B cell (primary cell): Measurements from ENCODE around the gene ALPL. TPM values are rescaled to one million over a fixed set of nuclear protein-coding genes. Genes with fewer than 3 reads are reported as not detected.

Experiments
- ATAC-seq: fragments of 200-7000 bp; cut with Tn5 transposase; one replicate; pipeline ENCODE4 v1.10.0; 2021; ENCODE audit warnings: low read depth, mild to moderate bottlenecking, moderate number of reproducible peaks, moderate library complexity
- CTCF ChIA-PET: fragments of 350-600 bp; sonication (Branson Sonifier 250); formaldehyde crosslinking; loops from one replicate; lab custom pipeline; 2021; ENCODE audit warnings: antibody characterized with exemption, inconsistent platforms; lab: Charles Lee
- POLR2A ChIA-PET: fragments of 350-600 bp; sonication (Branson Sonifier 250); formaldehyde crosslinking; loops from one replicate; lab custom pipeline; 2021; ENCODE audit warnings: antibody characterized with exemption; lab: Charles Lee
- DNase-seq: peaks from one replicate; pipeline ENCODE4 v3.0.0; 2013
- H2AFZ ChIP-seq: 2 replicates; pipeline ENCODE4 v1.6.1; 2012; ENCODE audit warnings: mild to moderate bottlenecking, low read depth, low read length; ENCODE audit not compliant: insufficient read depth, poor library complexity, severe bottlenecking
- H3K27ac ChIP-seq, 2 donors: 1 replicate in 1 of 2; 2 replicates in 1 of 2; pipeline ENCODE4 v1.5.1; 2012 to 2013; ENCODE audit warnings: low read length in 2 of 2, mild to moderate bottlenecking in 2 of 2, moderate library complexity in 1 of 2
- H3K27me3 ChIP-seq, 4 experiments: fragments of 200-600 bp in 1 of 4; sonication (generic) in 1 of 4; replicated peaks in 1 of 4; 1 replicate in 2 of 4; 2 replicates in 2 of 4; pipeline versions ENCODE4 v1.6.1 to v1.7.0; 2013 to 2016; ENCODE audit warnings: low read length in 3 of 4, mild to moderate bottlenecking in 2 of 4, mixed read lengths in 1 of 4, moderate library complexity in 1 of 4; ENCODE audit not compliant: insufficient read depth in 4 of 4, control insufficient read depth in 3 of 4; ENCODE audit errors: control extremely low read depth in 1 of 4
- H3K36me3 ChIP-seq, 2 experiments: replicated peaks in 1 of 2; 1 replicate in 1 of 2; 2 replicates in 1 of 2; pipeline versions ENCODE4 v1.6.1 to v1.7.1; 2013; ENCODE audit warnings: low read length in 1 of 2; ENCODE audit not compliant: insufficient read depth in 2 of 2, control insufficient read depth in 1 of 2; ENCODE audit errors: control extremely low read depth in 1 of 2, extremely low read depth in 1 of 2
- H3K4me1 ChIP-seq, 2 donors: fragments of 200-600 bp in 1 of 2; sonication (generic) in 1 of 2; 1 replicate in 1 of 2; 2 replicates in 1 of 2; pipeline versions ENCODE4 v1.5.1 to v1.6.1; 2013 to 2017; ENCODE audit warnings: low read length in 2 of 2; ENCODE audit not compliant: control insufficient read depth in 2 of 2, insufficient read depth in 2 of 2
- H3K4me2 ChIP-seq: replicated peaks from 2 replicates; pipeline ENCODE3; 2012; ENCODE audit warnings: mild to moderate bottlenecking, low read depth, low read length; ENCODE audit not compliant: poor library complexity, severe bottlenecking
- H3K4me3 ChIP-seq, 5 experiments: fragments of 200-600 bp in 1 of 5; sonication (generic) in 1 of 5; 1 replicate in 3 of 5; 2 replicates in 2 of 5; pipeline versions ENCODE4 v1.5.1 to v1.7.0; 2011 to 2016; ENCODE audit warnings: low read length in 4 of 5, mild to moderate bottlenecking in 4 of 5, low read depth in 2 of 5, control low read depth in 1 of 5, moderate library complexity in 1 of 5; ENCODE audit not compliant: insufficient read depth in 1 of 5; ENCODE audit errors: control extremely low read depth in 1 of 5, extremely low read depth in 1 of 5
- H3K79me2 ChIP-seq: fragments of 200-600 bp; sonication (generic); one replicate; pipeline ENCODE4 v1.6.0; 2016; ENCODE audit warnings: low read length; ENCODE audit not compliant: control insufficient read depth, insufficient read depth
- H3K9ac ChIP-seq: fragments of 200-600 bp; sonication (generic); 2 replicates; pipeline ENCODE4 v1.6.1; 2017; ENCODE audit warnings: mild to moderate bottlenecking, low read length, moderate library complexity
- H3K9me3 ChIP-seq, 3 donors: one replicate each; pipeline versions ENCODE4 v1.6.1 to v1.7.1; 2013; ENCODE audit warnings: low read length in 2 of 3; ENCODE audit not compliant: control insufficient read depth in 2 of 3, insufficient read depth in 1 of 3; ENCODE audit errors: control extremely low read depth in 1 of 3
- H4K20me1 ChIP-seq: 2 replicates; pipeline ENCODE4 v1.6.0; 2012; ENCODE audit warnings: mild to moderate bottlenecking, low read length; ENCODE audit not compliant: insufficient read depth, control insufficient read depth, poor library complexity, severe bottlenecking
- H3K27ac Mint-ChIP-seq: one replicate; pipeline ENCODE4 v1.8.0; 2021; ENCODE audit warnings: mixed read lengths
- H3K27me3 Mint-ChIP-seq: one replicate; pipeline ENCODE4 v1.8.0; 2021; ENCODE audit warnings: mixed read lengths
- H3K4me1 Mint-ChIP-seq: one replicate; pipeline ENCODE4 v1.8.0; 2021; ENCODE audit warnings: mixed read lengths
- H3K4me3 Mint-ChIP-seq: one replicate; pipeline ENCODE4 v1.8.0; 2021; ENCODE audit warnings: mixed read lengths
- H3K9me3 Mint-ChIP-seq: one replicate; pipeline ENCODE4 v1.8.0; 2022; ENCODE audit warnings: mixed read lengths; ENCODE audit not compliant: insufficient read depth
- EZH2 ChIP-seq: IDR thresholded peaks from 2 replicates; pipeline ENCODE4 v1.6.1; 2012; ENCODE audit warnings: borderline replicate concordance, low read depth, mild to moderate bottlenecking, moderate library complexity, low read length; ENCODE audit not compliant: insufficient read depth, poor library complexity, severe bottlenecking
- WGBS: methylation state at CpG from one replicate; pipeline ENCODE4 v1.1.5; 2013; ENCODE audit warnings: missing lambda C conversion rate; ENCODE audit not compliant: insufficient coverage; 5-methylcytosine and 5-hydroxymethylcytosine counted together
- intact Hi-C: fragments of 100-400 bp; cut with micrococcal nuclease; formaldehyde crosslinking; loops from one replicate; pipeline ENCODE4 v1.10.0; 2022
- polyA plus RNA-seq: library from polyadenylated mRNA; depleted of rRNA; stranded (reverse); fragments of >200 nt; gene quantifications from 2 replicates; pipeline ENCODE4 v1.2.3, GENCODE V29; 2012
- total RNA-seq, 2 donors: library from RNA; stranded (reverse); fragments of 120-200 nt in 1 of 2; gene quantifications; 1 replicate in 1 of 2; 2 replicates in 1 of 2; pipeline versions ENCODE4 v1.2.3 to v1.2.4, GENCODE V29; 2013 to 2022
- TF ChIP-seq, protein P1 (sequence below): fragments of 200-600 bp; IDR thresholded peaks from one replicate; pipeline ENCODE4 v1.8.0; 2022; ENCODE audit warnings: antibody characterized with exemption, mild to moderate bottlenecking

Gene ALPL
- total and polyA plus RNA-seq, 2 donors (not counting 1 experiment from before 2014, with no cell fraction given), result 1.6 to 12.2 TPM

DNA sequence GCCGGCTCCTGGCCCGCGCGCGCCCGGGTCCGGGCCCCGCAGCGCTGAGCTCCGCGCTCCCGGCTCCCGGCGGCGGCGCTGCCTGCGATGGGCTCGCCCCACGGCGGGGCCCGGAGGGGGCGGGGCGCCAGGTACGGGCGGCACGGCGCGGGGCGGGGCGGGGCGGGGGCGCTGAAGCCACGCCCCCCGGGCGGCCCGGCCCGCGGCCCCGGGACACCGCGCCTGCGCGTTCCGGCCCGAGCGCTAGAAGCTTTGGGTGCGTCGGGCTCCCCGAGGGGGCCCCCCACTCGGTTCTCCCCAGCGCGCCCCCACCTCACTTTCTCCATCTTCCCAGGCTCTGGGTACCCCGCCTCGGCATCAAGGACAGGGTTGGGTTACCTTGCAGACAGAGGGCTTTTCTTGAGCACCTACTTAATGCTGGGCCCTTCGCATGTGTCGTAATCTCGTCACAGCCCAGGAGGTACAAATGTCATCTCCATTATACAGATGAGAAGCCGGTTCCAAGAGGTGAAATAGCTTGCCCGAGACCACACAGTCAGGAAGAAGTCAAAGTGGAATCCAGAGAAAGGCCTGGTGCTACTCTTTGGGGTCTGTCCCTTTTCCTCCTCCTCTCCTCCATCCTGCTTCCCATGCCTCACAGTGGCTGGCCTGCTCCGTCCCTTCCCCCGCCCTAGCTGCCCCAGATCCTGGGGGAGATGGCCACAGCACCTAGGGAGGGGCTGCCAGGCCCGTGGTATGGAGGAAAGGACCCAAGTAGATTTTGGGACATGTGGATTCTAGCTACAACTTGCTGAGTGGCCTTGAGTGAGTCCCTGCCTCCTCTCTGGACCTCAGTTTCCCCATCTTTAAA, 113.5 kb downstream of the ALPL start:
- Histone ChIP-seq H3K4me3 (peak overlapping the region in 1 of 5 experiments; percentile 9), H3K27ac (no peak overlapping the region), H3K4me1 (peaks cover 0 to 9% of the 10 kb centered on the region in 2 donors), H3K4me2 (peak overlapping the region; percentile 58), H3K27me3 (peaks cover 0 to 31% (median 9%) of the 10 kb centered on the region in 4 experiments), H3K36me3 (no peaks in the 10 kb centered on the region), H3K9me3 (no peaks in the 10 kb centered on the region), H2AFZ (no peak overlapping the region), H3K79me2 (no peaks in the 10 kb centered on the region), H3K9ac (no peak overlapping the region), H4K20me1 (no peaks in the 10 kb centered on the region)
- 11% methylated on average over 62 of the region's 62 CpGs for WGBS
- peaks cover 11% of the 10 kb centered on the region for H3K4me1 Mint-ChIP-seq
- ATAC-seq (peak; percentile 78), DNase-seq (peak; percentile 55)
- CTCF ChIA-PET, result no interaction called here
- intact Hi-C loops, result no loop called here
- peak overlapping the region; percentile 83 for H3K4me3 Mint-ChIP-seq
- H3K9me3 Mint-ChIP-seq, result no peaks in the 10 kb centered on the region
- TF ChIP-seq EZH2, result no peak
- TF ChIP-seq, protein P1, sequence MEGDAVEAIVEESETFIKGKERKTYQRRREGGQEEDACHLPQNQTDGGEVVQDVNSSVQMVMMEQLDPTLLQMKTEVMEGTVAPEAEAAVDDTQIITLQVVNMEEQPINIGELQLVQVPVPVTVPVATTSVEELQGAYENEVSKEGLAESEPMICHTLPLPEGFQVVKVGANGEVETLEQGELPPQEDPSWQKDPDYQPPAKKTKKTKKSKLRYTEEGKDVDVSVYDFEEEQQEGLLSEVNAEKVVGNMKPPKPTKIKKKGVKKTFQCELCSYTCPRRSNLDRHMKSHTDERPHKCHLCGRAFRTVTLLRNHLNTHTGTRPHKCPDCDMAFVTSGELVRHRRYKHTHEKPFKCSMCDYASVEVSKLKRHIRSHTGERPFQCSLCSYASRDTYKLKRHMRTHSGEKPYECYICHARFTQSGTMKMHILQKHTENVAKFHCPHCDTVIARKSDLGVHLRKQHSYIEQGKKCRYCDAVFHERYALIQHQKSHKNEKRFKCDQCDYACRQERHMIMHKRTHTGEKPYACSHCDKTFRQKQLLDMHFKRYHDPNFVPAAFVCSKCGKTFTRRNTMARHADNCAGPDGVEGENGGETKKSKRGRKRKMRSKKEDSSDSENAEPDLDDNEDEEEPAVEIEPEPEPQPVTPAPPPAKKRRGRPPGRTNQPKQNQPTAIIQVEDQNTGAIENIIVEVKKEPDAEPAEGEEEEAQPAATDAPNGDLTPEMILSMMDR, result no peak
- H3K27me3 Mint-ChIP-seq, result peaks cover 30% of the 10 kb centered on the region
- H3K27ac Mint-ChIP-seq, result no peak overlapping the region
- POLR2A ChIA-PET, result interaction anchor here (0.6 kb wide), 1 partner anchor 1451 kb away, joined by 8 read pairs; no protein-coding TSS in a partner anchor

DNA sequence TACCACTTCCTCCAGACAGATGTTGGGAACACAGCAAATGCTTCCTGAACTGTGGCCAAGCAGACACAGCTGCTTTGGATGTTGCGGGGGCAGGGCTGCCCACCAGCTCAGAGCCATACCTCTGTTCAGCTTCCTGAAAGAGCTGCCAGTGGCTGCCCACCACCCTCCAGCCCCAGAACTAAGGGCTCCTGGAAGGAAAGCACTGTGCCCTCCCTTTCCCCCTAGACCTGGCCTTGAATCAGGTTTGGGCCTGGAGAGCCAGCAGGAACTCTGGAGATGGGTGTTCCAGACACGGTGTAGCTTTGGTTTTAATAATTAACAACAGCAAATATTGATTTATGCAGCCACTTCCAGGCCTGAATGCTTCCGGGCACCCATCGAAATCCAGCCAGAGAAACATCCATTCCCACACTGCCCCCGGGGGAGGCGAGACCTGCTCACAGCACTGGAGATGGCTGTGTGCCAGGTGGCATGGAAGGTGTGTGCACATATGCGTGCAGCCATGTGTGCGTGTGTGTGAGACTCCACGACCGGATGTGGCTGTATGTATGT, 114.3 kb downstream of the ALPL start:
- Histone ChIP-seq H3K4me1 (peaks cover 0 to 9% of the 10 kb centered on the region in 2 donors), H3K9me3 (no peaks in the 10 kb centered on the region), H3K27me3 (peaks cover 0 to 31% (median 9%) of the 10 kb centered on the region in 4 experiments), H2AFZ (no peak overlapping the region), H3K36me3 (no peaks in the 10 kb centered on the region), H3K4me2 (no peak overlapping the region), H3K79me2 (no peaks in the 10 kb centered on the region), H3K27ac (no peak overlapping the region), H3K9ac (no peak overlapping the region), H3K4me3 (no peak overlapping the region), H4K20me1 (no peaks in the 10 kb centered on the region)
- Mint-ChIP-seq H3K27ac (no peak overlapping the region), H3K9me3 (no peaks in the 10 kb centered on the region), H3K4me3 (peak overlapping the region; percentile 83), H3K4me1 (peaks cover 11% of the 10 kb centered on the region), H3K27me3 (peaks cover 30% of the 10 kb centered on the region)
- ChIA-PET CTCF (no interaction called here), POLR2A (no interaction called here)
- intact Hi-C loops, result no loop called here
- TF ChIP-seq, protein P1, result no peak
- TF ChIP-seq EZH2, result no peak
- DNase-seq (no peak), ATAC-seq (no peak)
- 73% methylated on average over 7 of the region's 10 CpGs for WGBS
